Stimulated activated CD4-positive, alpha-beta T cell treated with anti-CD3 and anti-CD28 coated beads, Interleukin-15, amount 100 ng/mL, for 48 hours (primary cell): Measurements from ENCODE around the gene DHDDS.
A peak's percentile ranks its signal among the peaks of the same experiment; 100 is the strongest.

ENCODE experiments used
- DNase-seq, 2 donors: peaks; one replicate each; pipeline ENCODE4 v3.0.0-alpha.2; 2020; ENCODE audit warnings: low read depth in 2 of 2

The DHDDS gene

DNA sequence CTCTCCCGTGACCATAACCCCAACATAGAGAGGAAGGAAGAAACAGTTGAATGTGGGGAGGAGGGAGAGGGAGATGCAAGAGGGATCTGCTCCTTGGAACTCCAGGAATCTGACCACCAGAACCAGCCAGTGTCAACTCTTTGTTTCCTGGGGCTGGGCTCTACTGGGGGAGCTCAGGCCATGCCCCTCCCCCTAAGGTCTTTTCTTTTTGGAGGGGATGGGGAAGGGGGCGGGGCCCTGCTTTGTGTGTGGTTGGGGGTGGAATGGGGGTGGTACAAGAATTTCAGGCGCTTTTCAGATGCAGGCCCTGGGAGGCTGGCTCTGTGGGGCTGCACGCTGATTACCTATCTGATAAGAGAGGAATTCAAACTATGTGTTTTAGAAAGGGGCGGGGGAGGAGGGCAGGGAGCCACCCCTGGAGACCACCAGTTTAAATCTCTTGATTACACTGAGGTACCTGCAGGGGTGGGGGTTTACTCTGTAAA is 13.2 kb upstream of the DHDDS start:
- DNase-seq, result no peak

DNA sequence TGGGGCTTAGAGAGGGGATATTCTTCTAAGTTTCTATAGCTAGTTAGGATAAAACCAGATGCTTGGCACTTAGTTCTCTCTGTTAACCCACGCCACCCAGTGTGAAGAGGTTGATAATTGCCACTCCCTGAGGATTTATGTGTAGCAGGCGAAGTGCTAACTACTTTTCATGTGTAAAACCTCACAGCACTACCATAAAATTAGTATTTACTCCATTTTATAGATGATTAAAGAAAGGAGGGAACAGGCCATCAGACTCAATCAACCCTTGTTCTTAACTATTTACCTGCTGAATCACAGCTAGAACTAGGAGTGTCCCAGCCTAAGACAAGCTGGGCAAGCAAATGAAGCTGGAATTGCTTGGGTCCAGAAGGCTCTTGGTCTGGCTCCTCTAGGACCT is 12.6 kb upstream of the DHDDS start:
- DNase-seq, result no peak

DNA sequence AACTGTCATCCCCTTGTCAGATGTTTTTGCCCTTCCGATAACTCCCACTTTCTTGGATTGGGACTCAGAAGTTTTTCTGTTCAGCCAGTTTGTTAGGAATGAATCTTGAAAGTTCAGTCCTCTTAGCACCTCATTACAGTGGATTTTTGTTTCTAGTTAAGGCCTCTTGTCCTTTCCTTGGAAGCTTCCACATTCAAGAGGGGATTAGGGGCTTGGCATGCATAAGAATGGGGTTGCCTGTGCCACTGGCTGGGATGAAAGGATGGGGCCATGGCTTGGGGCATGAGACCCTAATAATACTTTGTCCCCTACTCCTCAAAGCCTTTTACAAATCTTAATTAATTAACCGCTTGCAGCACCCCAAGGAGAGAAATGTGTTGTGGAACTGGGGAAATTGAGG is 2.4 kb upstream of the DHDDS start:
- DNase-seq, result no peak

DNA sequence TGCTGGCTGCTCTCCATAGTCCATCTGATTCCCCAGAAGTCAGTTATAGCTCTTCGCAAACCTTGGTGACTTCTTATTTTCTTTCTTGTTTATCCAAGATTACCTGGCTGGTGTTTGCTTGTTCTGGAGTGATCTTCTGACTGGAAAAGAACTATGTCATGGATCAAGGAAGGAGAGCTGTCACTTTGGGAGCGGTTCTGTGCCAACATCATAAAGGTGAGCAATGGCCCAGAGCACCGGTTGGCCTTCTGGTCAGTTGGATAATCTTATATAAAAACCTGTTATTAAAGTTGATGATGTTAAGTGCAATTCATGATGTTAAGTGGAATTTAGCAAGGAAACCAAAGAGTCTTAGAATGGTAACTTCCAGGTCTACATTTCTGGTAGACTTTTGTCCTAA is 672 bp downstream of the DHDDS start:
- no peak for DNase-seq

DNA sequence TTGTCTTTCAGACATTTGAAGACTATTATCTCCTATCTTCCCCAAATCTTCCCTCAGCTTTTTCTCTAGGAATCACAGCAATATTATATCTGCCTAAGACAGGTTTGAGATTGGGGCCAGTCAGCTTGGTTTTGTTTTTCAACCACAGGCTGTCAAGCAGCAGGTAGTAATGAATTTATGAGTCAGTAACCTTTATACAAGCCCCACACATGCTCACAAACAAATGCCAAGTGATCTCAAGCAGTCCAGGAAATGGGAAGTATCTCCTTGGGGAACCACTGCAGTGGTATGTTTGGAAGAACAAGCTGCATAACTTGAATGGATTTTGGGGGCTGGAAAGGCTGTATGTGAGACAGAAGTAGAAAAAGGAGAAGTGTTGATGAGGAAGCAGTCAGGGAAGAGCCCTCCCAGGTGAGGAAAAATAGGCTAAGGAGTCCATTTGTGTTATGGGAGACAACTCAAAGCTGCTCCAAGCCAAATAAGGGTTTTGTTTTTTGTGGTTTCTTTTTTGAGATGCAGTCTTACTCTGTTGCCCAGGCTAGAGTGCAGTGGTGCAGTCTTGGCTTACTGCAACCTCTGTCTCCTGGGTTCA is 2.1 kb downstream of the DHDDS start:
- no peak for DNase-seq

DNA sequence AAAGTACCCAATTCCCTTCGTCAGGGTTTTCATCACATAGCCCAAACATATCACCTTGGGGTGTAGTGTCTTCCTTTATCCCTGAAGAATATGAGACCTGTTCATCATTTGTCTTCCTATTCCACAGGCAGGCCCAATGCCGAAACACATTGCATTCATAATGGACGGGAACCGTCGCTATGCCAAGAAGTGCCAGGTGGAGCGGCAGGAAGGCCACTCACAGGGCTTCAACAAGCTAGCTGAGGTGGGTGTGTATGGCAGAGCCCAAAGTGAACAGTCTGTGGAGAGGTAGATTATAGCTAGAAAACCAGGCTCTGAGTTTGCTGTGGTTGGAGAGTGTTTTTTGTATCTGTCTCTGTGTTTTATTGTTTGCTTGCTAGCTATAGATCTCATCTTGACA is 5.9 kb downstream of the DHDDS start:
- DNase-seq, result no peak

DNA sequence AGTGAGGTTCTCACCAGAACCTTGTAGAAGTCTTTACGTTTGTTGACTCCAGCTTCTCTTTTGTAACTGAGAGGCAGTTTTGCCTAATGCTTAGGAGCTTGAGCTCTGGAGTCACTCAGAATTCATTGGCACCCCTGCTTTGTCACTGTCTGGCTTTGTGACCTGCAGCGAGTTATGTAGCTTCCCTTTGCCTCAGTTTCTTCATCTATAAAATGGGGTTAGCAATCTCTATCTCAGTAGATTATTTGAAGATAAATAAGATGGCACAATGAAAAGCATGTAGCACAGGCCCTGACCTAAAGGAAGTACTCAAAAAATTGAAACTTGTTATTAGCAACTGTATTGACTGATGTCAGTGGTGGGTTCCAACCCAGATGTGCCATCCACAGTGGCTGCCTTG is 8.1 kb downstream of the DHDDS start:
- no peak for DNase-seq

DNA sequence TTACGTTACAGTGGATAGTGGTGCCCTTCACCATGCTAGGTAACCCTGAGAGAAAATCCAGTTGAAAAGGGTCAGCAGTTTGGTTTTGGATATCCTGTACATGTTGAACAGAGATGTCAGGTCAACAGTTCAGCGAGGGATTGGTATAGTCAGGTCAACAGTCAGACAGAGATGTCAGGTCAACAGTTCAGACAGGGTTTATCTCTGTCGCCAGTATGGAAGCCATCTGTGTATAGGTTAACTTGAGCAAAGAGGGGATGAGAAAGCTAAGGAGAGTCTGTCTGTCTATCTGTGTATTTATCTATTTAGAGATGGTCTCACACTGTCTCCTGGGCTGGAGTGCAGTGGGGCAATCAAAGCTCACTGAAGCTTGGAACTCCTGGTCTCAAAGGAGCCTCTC is 17.7 kb downstream of the DHDDS start:
- no peak for DNase-seq

DNA sequence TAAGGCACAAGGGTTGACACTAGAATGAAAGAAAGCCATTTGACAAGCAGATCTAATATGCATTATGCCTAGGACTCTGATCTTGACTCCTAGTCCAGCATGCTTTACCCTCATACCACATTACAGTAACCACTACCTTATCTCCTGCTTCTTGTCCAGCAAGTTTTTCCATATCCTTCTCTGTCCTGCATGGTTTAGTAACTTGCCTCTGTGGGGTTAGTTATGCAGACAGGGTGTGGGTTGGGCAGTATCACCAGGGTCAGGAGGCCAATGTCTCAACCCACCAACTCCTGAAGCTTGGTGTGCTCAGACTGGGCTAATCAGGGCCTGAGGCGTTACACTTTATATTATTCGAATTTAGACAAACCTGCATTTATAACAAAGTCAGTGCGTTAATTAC is 18.8 kb downstream of the DHDDS start:
- no peak for DNase-seq

DNA sequence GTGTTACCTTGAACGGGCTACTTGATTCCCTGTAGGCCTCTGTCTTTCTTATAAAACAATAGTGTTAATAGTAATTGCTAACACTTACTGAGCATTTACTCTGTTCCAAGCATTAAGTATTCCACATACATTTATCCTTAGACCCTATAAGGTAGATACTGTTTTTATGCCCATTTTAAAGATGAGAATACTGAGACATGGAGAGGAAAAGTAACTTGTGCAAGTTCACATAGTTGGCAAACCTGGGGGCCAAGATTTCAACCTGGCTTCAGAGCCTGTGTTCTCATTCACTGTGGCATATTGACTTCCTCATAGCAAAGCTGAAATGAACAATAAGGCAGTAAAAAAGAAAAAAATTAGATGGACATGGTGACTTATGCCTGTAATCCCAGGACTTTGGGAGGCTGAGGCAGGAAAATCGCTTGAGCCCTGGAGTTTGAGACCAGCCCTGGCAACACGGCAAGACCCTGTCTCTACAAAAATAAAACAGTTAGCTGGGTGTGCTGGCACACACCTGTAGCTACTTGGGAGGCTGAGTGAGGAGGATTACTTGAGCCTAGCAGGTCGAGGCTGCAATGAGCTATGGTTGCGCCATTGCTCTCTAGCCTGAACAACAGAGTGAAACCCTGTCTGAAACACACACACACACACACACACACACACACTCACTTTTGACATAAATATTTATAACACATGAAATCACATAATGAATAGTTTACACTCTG is 20.5 kb downstream of the DHDDS start:
- no peak for DNase-seq

DNA sequence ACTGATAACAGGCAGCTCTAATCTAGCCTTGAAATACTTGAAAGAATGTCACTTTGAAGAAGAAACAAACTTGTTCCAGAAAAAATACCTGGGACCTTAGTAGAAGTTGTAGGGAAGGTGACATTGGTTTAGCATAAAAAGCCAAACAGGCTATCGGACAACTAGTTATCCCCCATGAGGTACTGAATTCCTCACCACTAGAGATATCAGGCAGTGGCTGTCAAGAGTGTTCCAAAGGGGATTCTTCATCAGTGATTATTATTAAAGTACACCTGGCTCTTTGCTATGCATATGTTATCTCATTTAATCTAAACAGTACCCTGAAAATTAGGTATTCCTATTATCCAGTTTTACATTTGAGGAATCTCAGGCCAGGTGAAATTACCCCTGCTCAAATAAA is 27.0 kb downstream of the DHDDS start:
- no peak for DNase-seq

DNA sequence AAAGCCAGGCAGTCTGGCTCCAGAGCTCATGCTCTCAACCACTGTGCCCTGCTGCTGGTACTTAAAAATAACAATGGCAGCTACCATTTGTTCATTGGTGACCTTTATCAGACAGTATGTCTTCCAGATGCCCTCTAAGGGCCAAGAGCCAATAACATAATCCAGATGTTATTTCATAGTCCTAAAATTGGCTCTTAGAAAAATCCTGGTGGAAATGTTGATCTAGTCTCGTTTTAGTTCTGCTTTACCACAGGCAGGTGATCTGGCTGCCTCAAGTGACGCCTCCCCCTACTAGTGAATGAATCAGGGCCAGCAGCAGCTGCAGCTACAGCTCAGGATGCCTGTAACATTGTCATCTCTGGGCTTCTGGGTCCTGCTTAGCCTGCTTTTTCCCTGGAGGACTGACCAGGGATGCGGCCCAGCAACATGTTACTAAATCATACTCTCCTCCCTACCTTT is 27.5 kb downstream of the DHDDS start:
- no peak for DNase-seq

DNA sequence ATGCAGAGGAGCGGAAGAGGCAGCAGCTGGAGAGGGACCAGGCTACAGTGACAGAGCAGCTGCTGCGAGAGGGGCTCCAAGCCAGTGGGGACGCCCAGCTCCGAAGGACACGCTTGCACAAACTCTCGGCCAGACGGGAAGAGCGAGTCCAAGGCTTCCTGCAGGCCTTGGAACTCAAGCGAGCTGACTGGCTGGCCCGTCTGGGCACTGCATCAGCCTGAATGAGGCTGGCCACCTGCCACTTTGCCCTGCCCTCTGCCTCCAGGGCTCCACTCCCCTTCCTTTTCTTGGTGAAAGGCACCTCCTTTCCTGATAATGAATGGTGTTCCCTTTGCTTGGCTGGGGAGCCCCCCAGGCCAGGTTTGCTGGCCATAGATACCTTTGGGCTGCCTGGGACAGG is 36.8 kb downstream of the DHDDS start:
- no peak for DNase-seq

DNA sequence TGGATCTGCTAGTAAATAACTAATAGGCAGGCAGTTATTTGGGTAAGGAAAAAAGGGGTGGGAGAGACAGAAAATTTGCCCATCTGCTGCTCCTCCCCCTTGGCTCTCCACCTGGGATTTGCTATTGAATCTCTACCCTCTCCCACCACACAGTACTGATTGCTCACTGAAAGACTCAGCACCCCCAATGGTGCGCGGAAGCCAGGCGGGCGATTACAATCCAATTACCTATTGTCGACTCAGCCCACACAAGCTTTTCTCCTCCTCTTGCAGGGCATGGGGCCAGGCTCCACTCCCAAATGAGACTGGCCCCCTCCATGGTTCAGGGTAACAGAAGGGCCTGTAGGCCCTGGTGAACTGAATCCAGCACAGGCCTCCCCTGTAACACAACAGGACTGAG is 37.4 kb downstream of the DHDDS start:
- no peak for DNase-seq

DNA sequence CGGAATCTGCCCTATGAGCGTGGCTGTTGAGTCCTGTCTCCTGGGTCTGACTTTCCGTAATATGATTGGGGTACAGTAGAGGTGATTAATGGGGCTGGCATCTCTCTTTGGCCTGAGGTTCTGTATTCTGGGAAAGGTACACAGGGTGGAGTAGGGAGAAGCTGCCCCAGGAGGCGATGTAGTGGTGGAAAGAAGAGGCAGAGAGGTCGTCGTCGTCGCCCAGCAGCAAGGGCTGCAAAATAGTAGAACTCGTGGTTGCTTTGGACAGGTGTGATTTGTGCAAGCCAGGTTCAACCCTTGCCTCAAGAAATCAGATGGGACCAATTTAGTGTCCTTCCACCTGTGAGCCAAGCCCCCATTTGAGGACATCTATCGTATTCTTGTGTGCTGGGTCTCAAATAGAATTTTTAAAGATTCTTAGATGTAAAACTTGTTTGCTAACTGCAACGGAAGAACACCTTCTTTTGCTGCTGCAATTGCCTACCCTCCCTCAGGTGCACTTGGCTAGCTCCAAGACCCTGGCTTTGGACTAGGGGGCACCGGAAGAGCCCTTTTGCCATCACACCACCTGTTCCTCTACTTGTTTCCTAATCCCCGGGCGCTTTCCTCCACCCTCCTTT is 38.9 kb downstream of the DHDDS start:
- DNase-seq, result no peak

DNA sequence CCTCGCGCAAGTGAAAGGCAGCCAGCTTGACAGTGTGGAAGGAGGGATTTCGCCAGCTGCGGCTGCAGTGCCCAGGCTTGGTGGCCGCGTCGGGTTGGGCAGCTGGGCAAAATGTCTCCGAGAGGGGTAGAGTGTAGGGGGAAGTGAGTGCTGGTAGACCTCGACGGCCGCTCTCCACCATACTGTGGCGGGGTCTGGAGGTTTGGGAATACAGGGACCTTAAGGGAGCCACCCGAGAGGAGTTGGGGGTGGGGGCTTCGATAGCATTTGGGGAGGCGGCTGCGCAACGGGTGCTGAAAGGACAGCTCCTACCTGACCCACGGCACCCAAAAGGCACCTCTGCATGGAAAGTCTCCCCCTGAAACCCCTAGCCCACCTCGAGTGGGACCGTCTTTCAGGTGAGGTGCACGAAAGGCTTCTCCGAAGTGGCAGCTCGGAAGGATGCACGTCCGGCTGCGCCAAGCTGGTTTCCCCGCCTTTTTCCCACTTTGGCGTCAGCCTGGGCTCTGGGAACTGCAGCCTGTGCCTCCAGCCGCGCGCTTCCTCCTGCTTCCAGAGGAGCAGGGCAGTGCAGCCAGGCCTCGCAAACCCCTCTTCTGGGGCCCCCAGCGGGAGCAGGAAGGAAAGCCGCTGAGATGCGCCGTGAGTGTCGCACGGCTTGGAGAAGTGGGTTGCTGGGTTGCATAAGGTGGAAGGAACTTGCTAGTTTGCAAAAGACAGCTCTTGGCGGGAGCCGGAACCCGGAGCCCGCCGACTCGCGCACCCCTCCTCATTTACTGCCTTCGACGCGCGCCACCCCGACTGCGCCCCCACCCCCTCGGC is 39.6 kb downstream of the DHDDS start:
- peak; percentile 10 to 22 for DNase-seq

DNA sequence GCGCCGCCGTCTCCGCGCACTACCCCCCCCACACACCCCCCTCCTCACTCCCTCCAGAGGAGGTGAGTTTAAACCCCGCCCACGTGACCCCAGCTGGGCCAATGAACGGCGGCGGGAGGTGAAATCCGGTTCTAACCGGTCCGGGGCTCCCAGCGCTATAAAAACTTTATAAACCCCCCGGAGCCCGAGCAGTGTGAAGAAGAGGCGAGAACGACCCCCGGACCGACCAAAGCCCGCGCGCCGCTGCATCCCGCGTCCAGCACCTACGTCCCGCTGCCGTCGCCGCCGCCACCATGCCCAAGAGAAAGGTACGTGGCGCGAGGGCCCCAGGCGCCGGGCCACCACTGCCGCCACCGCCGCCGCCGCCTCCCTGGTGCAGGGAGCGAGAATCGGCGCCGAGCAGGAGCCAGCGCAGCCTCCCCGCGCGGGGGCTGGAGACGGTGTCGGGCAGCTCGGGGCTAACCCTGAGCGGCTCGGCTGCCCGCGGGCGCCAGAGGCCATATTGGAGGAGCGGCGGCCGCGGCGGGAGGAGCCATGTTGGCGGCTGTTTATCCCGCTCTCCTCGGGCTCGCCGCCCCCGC is 40.3 kb downstream of the DHDDS start, which contains the start of gene HMGN2:
HMGN2 (plus strand) TSS at position 121 of the 581 bp plus-strand sequence; CDS start at position 294, 173 bp downstream.
- peak; percentile 86 to 89 for DNase-seq

DNA sequence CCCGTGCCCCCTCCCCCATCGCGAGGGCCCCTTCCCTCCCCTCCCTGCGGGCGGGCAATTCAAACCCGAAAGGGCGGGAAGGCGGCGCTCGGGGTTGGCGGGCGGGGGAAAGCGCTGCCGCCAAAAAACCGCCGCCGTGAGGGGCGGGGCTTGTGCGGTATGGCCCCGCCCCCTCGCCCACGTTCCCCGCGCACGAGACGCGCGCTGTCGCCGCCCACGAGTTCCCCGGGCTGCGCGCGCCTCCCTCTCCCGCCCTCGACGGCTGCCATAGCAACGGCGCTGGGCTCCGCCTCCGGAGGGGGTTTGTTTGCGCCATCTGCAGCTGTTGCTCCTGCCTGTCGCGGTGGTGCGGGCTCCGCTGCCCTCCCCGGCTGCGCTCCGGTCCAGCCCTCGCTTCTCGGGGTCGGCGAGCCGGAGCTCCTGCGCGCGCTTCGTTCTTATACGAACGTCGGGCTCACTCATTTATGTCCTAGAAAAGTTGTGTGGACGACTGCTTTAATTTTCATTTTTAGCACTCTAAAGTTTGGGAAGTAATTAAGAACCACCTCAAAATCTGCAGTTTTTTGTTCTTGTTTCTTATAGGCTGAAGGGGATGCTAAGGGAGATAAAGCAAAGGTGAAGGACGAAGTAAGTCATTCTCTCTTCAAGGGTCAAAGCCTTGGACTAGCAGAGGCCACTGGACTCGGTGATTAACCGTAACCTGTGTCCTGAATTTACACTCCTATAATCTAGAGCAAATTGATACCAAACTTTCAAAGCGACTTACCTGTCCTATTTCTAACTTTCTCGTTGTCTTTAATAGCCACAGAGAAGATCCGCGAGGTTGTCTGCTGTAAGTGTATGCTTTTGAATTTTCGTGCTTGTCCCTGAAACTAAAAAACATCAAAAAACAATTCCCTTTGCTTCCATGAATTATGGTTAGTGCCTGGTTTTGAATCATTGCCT is 41.1 kb downstream of the DHDDS start:
- DNase-seq, result peak; percentile 89 to 93

DNA sequence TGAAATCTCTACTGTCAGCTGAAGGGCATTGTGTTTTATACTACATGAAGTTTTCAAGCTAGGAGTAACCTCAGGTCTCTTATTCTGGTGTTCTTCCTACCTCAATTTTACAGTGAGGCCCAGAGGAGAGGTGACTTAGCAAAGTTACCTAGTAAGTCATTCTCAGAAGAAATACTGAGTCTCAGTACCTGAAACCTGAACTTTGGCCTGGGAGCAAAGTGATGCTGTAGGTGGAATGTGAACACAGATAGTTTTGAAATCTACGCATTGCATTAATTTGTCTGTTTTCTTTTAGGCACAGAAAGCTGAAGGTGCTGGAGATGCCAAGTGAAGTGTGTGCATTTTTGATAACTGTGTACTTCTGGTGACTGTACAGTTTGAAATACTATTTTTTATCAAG is 42.7 kb downstream of the DHDDS start:
- DNase-seq, result no peak

DNA sequence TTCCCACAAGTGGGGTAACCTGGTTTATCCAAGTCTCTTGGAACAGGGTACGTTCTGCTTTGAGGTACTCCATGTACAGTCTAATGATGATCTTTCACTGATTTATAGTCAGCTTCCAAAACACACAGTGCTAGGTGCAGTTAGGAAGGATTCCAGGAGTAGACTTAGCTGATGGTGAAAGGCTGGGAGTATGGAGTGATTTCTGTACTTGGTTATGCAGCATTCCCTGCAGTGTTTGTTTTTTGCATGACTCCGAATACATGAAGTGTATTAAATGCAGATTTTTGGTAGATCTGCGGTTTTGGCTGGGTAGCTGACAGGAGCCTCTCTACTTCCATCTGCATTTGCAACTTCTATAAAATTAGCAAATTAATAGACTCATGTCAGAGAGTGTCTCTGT is 43.9 kb downstream of the DHDDS start:
- no peak for DNase-seq

DNA sequence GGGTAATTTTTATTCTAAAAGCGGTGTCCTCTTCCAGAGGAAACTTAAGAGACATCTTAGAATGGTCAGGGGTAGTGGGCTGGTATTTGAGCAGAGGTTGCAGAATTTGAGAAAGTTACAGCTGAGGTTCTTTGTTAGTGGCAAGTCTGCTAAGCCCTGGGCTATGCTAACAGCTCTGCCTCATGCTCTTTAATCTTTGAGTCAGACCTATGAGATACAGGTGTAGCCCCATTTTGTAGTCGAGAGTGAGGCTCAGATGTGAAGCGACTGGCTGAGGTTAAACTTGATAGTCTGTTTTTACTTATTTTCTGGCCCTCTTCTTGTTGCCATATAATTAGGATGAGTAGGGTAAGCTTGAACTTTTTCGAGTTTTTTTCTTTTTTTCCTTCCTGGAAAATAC is 44.8 kb downstream of the DHDDS start:
- no peak for DNase-seq
